ENCODE results near the gene BEST4. TPM values are rescaled to one million over a fixed set of nuclear protein-coding genes. Genes with fewer than 3 reads are reported as not detected.

Gene BEST4
- total and polyA plus RNA-seq, 2 of the 4 experiments (the other 2 are of a cell fraction): 0.07 TPM; not detected in 1

GRCh38 chr1:44830900-44831304 lies 42.9 kb upstream of the BEST4 start:
- Histone ChIP-seq H3K18ac (ENCODE audit: low read depth, low read length) (no peak overlapping the region), H3K9me1 (ENCODE audit: insufficient read depth, low read length) (no peaks in the 10 kb centered on the region), H2BK5ac (ENCODE audit: low read depth, low read length, poor library complexity, severe bottlenecking) (no peak overlapping the region), H4K20me1 (ENCODE audit: insufficient read depth, low read length) (no peaks in the 10 kb centered on the region), H2BK20ac (ENCODE audit: low read depth, low read length) (no peak overlapping the region), H3K4ac (ENCODE audit: low read depth, low read length) (no peak overlapping the region), H3K27ac (ENCODE audit: insufficient read depth, low read length) (no peak overlapping the region), H3K9me3 (ENCODE audit: control insufficient read depth, insufficient read depth, low read length) (no peaks in the 10 kb centered on the region), H4K5ac (ENCODE audit: low read depth, low read length) (no peak overlapping the region), H3K27me3 (ENCODE audit: control insufficient read depth, insufficient read depth, low read length) (no peaks in the 10 kb centered on the region), H4K8ac (ENCODE audit: low read depth in 2 of 2, low read length in 2 of 2) (no peak overlapping the region), H2AK9ac (replicated peaks; ENCODE audit: low read depth, low read length, poor library complexity) (no peak overlapping the region), H3K14ac (replicated peaks; ENCODE audit: low read depth, low read length) (no peak overlapping the region), H3K79me1 (ENCODE audit: low read depth in 1 of 2, low read length in 2 of 2) (no peaks in the 10 kb centered on the region), H3K4me2 (ENCODE audit: low read depth, low read length) (no peak overlapping the region), H3K4me3 (ENCODE audit: insufficient read depth, low read depth, low read length) (no peak overlapping the region), H3K4me1 (ENCODE audit: control insufficient read depth, insufficient read depth, low read length) (no peaks in the 10 kb centered on the region), H3K36me3 (ENCODE audit: control insufficient read depth, insufficient read depth, low read length) (no peaks in the 10 kb centered on the region), H3K23ac (ENCODE audit: low read depth, low read length) (no peak overlapping the region), H2BK120ac (ENCODE audit: low read depth, low read length) (no peak overlapping the region), H3K9ac (ENCODE audit: low read depth, low read length) (no peak overlapping the region), H4K91ac (ENCODE audit: insufficient read depth, low read depth, low read length) (no peak overlapping the region), H2AFZ (replicated peaks; ENCODE audit: low read length, poor library complexity) (no peak overlapping the region), H2BK15ac (ENCODE audit: low read depth, low read length) (no peak overlapping the region), H2AK5ac (ENCODE audit: low read depth, low read length) (no peak overlapping the region), H3K56ac (ENCODE audit: extremely low read depth, insufficient read depth, low read length) (no peak overlapping the region)
- ATAC-seq (ENCODE audit: low read depth): no peak
- dilution Hi-C loops (cut with HindIII; ENCODE audit: low sequenced_read_pairs, unreplicated experiment): no loop called here
- ChIA-PET CTCF (no interaction called here), POLR2A (ENCODE audit: unreplicated experiment) (interaction anchor here (1.1 kb wide), 1 partner anchor 12 kb away, joined by 3 read pairs; no protein-coding TSS in a partner anchor)
- in situ Hi-C loops (cut with MboI; ENCODE audit: low sequenced_read_pairs): loop anchor here (10.0 kb wide), 1 partner anchor 474 kb away; no protein-coding TSS in a partner anchor
- intact Hi-C loops (cut with micrococcal nuclease): no loop called here
- WGBS, 2 experiments (ENCODE audit: extremely low coverage in 2 of 2, insufficient read length in 1 of 2): 87% methylated on average over 3 of the region's 10 CpGs; no CpG with 5 or more reads in 1 of the 2 experiments
- no TSS peak for BruUV-seq (replicated peaks)
- DNase-seq: no peak
- no peak for TF ChIP-seq SMC3 (IDR thresholded peaks at IDR 0.05; ENCODE audit: low read depth, low read length)
- TF ChIP-seq MAFK (IDR thresholded peaks at IDR 0.05; ENCODE audit: low read depth, low read length): no peak
- TF ChIP-seq RAD21 (IDR thresholded peaks at IDR 0.05; ENCODE audit: low read length): no peak
- no peak for TF ChIP-seq CTCF (conservative IDR thresholded peaks at IDR 0.05; ENCODE audit: low read depth, low read length)
- no peak for TF ChIP-seq ELK1 (IDR thresholded peaks at IDR 0.05; ENCODE audit: borderline replicate concordance, low read depth, low read length)
- TF ChIP-seq NFE2L2 (IDR thresholded peaks at IDR 0.05; ENCODE audit: low read depth, low read length): no peak
- no peak for TF ChIP-seq MXI1 (IDR thresholded peaks at IDR 0.05; ENCODE audit: borderline replicate concordance, low read depth, low read length)
- no peak for TF ChIP-seq RCOR1 (IDR thresholded peaks at IDR 0.05; ENCODE audit: insufficient replicate concordance, low read length)
- TF ChIP-seq RFX5 (IDR thresholded peaks at IDR 0.05; ENCODE audit: low read depth, low read length): no peak
- TF ChIP-seq CEBPB (IDR thresholded peaks at IDR 0.05; ENCODE audit: low read depth, low read length): no peak
- no peak for TF ChIP-seq MAZ (IDR thresholded peaks at IDR 0.05; ENCODE audit: borderline replicate concordance, low read depth, low read length)
- TF ChIP-seq FOS (IDR thresholded peaks at IDR 0.05; ENCODE audit: low read depth, low read length): no peak
